B cell (primary cell): ENCODE measurements around the gene ZNF692. TPM values are rescaled to one million over a fixed set of nuclear protein-coding genes. Genes with fewer than 3 reads are reported as not detected.

Experiments used
- ATAC-seq: fragments of 200-7000 bp; cut with Tn5 transposase; one replicate; pipeline ENCODE4 v1.10.0; 2021; ENCODE audit warnings: low read depth, mild to moderate bottlenecking, moderate number of reproducible peaks, moderate library complexity
- CTCF ChIA-PET: fragments of 350-600 bp; sonication (Branson Sonifier 250); formaldehyde crosslinking; loops from one replicate; lab custom pipeline; 2021; ENCODE audit warnings: antibody characterized with exemption, inconsistent platforms; lab: Charles Lee
- POLR2A ChIA-PET: fragments of 350-600 bp; sonication (Branson Sonifier 250); formaldehyde crosslinking; loops from one replicate; lab custom pipeline; 2021; ENCODE audit warnings: antibody characterized with exemption; lab: Charles Lee
- DNase-seq: peaks from one replicate; pipeline ENCODE4 v3.0.0; 2013
- H2AFZ ChIP-seq: 2 replicates; pipeline ENCODE4 v1.6.1; 2012; ENCODE audit warnings: mild to moderate bottlenecking, low read depth, low read length; ENCODE audit not compliant: insufficient read depth, poor library complexity, severe bottlenecking
- H3K27ac ChIP-seq, 2 donors: 1 replicate in 1 of 2; 2 replicates in 1 of 2; pipeline ENCODE4 v1.5.1; 2012 to 2013; ENCODE audit warnings: low read length in 2 of 2, mild to moderate bottlenecking in 2 of 2, moderate library complexity in 1 of 2
- H3K27me3 ChIP-seq, 4 experiments: fragments of 200-600 bp in 1 of 4; sonication (generic) in 1 of 4; replicated peaks in 1 of 4; 1 replicate in 2 of 4; 2 replicates in 2 of 4; pipeline versions ENCODE4 v1.6.1 to v1.7.0; 2013 to 2016; ENCODE audit warnings: low read length in 3 of 4, mild to moderate bottlenecking in 2 of 4, mixed read lengths in 1 of 4, moderate library complexity in 1 of 4; ENCODE audit not compliant: insufficient read depth in 4 of 4, control insufficient read depth in 3 of 4; ENCODE audit errors: control extremely low read depth in 1 of 4
- H3K36me3 ChIP-seq, 2 experiments: replicated peaks in 1 of 2; 1 replicate in 1 of 2; 2 replicates in 1 of 2; pipeline versions ENCODE4 v1.6.1 to v1.7.1; 2013; ENCODE audit warnings: low read length in 1 of 2; ENCODE audit not compliant: insufficient read depth in 2 of 2, control insufficient read depth in 1 of 2; ENCODE audit errors: control extremely low read depth in 1 of 2, extremely low read depth in 1 of 2
- H3K4me1 ChIP-seq, 2 donors: fragments of 200-600 bp in 1 of 2; sonication (generic) in 1 of 2; 1 replicate in 1 of 2; 2 replicates in 1 of 2; pipeline versions ENCODE4 v1.5.1 to v1.6.1; 2013 to 2017; ENCODE audit warnings: low read length in 2 of 2; ENCODE audit not compliant: control insufficient read depth in 2 of 2, insufficient read depth in 2 of 2
- H3K4me2 ChIP-seq: replicated peaks from 2 replicates; pipeline ENCODE3; 2012; ENCODE audit warnings: mild to moderate bottlenecking, low read depth, low read length; ENCODE audit not compliant: poor library complexity, severe bottlenecking
- H3K4me3 ChIP-seq, 5 experiments: fragments of 200-600 bp in 1 of 5; sonication (generic) in 1 of 5; 1 replicate in 3 of 5; 2 replicates in 2 of 5; pipeline versions ENCODE4 v1.5.1 to v1.7.0; 2011 to 2016; ENCODE audit warnings: low read length in 4 of 5, mild to moderate bottlenecking in 4 of 5, low read depth in 2 of 5, control low read depth in 1 of 5, moderate library complexity in 1 of 5; ENCODE audit not compliant: insufficient read depth in 1 of 5; ENCODE audit errors: control extremely low read depth in 1 of 5, extremely low read depth in 1 of 5
- H3K79me2 ChIP-seq: fragments of 200-600 bp; sonication (generic); one replicate; pipeline ENCODE4 v1.6.0; 2016; ENCODE audit warnings: low read length; ENCODE audit not compliant: control insufficient read depth, insufficient read depth
- H3K9ac ChIP-seq: fragments of 200-600 bp; sonication (generic); 2 replicates; pipeline ENCODE4 v1.6.1; 2017; ENCODE audit warnings: mild to moderate bottlenecking, low read length, moderate library complexity
- H3K9me3 ChIP-seq, 3 donors: one replicate each; pipeline versions ENCODE4 v1.6.1 to v1.7.1; 2013; ENCODE audit warnings: low read length in 2 of 3; ENCODE audit not compliant: control insufficient read depth in 2 of 3, insufficient read depth in 1 of 3; ENCODE audit errors: control extremely low read depth in 1 of 3
- H4K20me1 ChIP-seq: 2 replicates; pipeline ENCODE4 v1.6.0; 2012; ENCODE audit warnings: mild to moderate bottlenecking, low read length; ENCODE audit not compliant: insufficient read depth, control insufficient read depth, poor library complexity, severe bottlenecking
- H3K27ac Mint-ChIP-seq: one replicate; pipeline ENCODE4 v1.8.0; 2021; ENCODE audit warnings: mixed read lengths
- H3K27me3 Mint-ChIP-seq: one replicate; pipeline ENCODE4 v1.8.0; 2021; ENCODE audit warnings: mixed read lengths
- H3K4me1 Mint-ChIP-seq: one replicate; pipeline ENCODE4 v1.8.0; 2021; ENCODE audit warnings: mixed read lengths
- H3K4me3 Mint-ChIP-seq: one replicate; pipeline ENCODE4 v1.8.0; 2021; ENCODE audit warnings: mixed read lengths
- H3K9me3 Mint-ChIP-seq: one replicate; pipeline ENCODE4 v1.8.0; 2022; ENCODE audit warnings: mixed read lengths; ENCODE audit not compliant: insufficient read depth
- CTCF ChIP-seq: fragments of 200-600 bp; IDR thresholded peaks from one replicate; pipeline ENCODE4 v1.8.0; 2022; ENCODE audit warnings: antibody characterized with exemption, mild to moderate bottlenecking
- EZH2 ChIP-seq: IDR thresholded peaks from 2 replicates; pipeline ENCODE4 v1.6.1; 2012; ENCODE audit warnings: borderline replicate concordance, low read depth, mild to moderate bottlenecking, moderate library complexity, low read length; ENCODE audit not compliant: insufficient read depth, poor library complexity, severe bottlenecking
- WGBS: methylation state at CpG from one replicate; pipeline ENCODE4 v1.1.5; 2013; ENCODE audit warnings: missing lambda C conversion rate; ENCODE audit not compliant: insufficient coverage; 5-methylcytosine and 5-hydroxymethylcytosine counted together
- intact Hi-C: fragments of 100-400 bp; cut with micrococcal nuclease; formaldehyde crosslinking; loops from one replicate; pipeline ENCODE4 v1.10.0; 2022
- polyA plus RNA-seq: library from polyadenylated mRNA; depleted of rRNA; stranded (reverse); fragments of >200 nt; gene quantifications from 2 replicates; pipeline ENCODE4 v1.2.3, GENCODE V29; 2012
- total RNA-seq, 2 donors: library from RNA; stranded (reverse); fragments of 120-200 nt in 1 of 2; gene quantifications; 1 replicate in 1 of 2; 2 replicates in 1 of 2; pipeline versions ENCODE4 v1.2.3 to v1.2.4, GENCODE V29; 2013 to 2022

ZNF692 gene
- total and polyA plus RNA-seq, 2 donors (not counting 1 experiment from before 2014, with no cell fraction given): 56.9 to 157 TPM

- no peak overlapping the region for H3K4me2 ChIP-seq
- no peaks in the 10 kb centered on the region for H3K9me3 Mint-ChIP-seq
- H3K4me1 Mint-ChIP-seq: no peaks in the 10 kb centered on the region
- no peaks in the 10 kb centered on the region for H3K4me1 ChIP-seq
- ChIA-PET POLR2A (no interaction called here), CTCF (no interaction called here)
- no peak overlapping the region for H2AFZ ChIP-seq
- DNase-seq (no peak), ATAC-seq (no peak)
- H3K27ac ChIP-seq: no peak overlapping the region
- TF ChIP-seq CTCF: no peak
- TF ChIP-seq EZH2: no peak
- H3K27me3 Mint-ChIP-seq: peaks cover 28% of the 10 kb centered on the region
- H3K27ac Mint-ChIP-seq: no peak overlapping the region
- intact Hi-C loops: no loop called here
- H4K20me1 ChIP-seq: no peaks in the 10 kb centered on the region
- peaks cover 0 to 7% (median 1%) of the 10 kb centered on the region in 3 donors for H3K9me3 ChIP-seq
- H3K9ac ChIP-seq: no peak overlapping the region
- no peaks in the 10 kb centered on the region for H3K79me2 ChIP-seq
- 66% methylated on average over 9 of the region's 9 CpGs for WGBS
- no peak overlapping the region for H3K4me3 ChIP-seq
- H3K27me3 ChIP-seq: peaks cover 0 to 18% (median 9%) of the 10 kb centered on the region in 4 experiments
- H3K36me3 ChIP-seq: no peaks in the 10 kb centered on the region
- H3K4me3 Mint-ChIP-seq: no peak overlapping the region
These were observed 38.8 kb upstream of the ZNF692 start for GRCh38 chr1:248897412-248898337.

GRCh38 chr1:248894837-248895236, 36.0 kb upstream of the ZNF692 start:
- DNase-seq (no peak), ATAC-seq (no peak)
- TF ChIP-seq CTCF: no peak
- TF ChIP-seq EZH2: no peak
- H3K4me3 Mint-ChIP-seq: no peak overlapping the region
- ChIA-PET POLR2A (no interaction called here), CTCF (no interaction called here)
- Histone ChIP-seq H3K4me3 (no peak overlapping the region), H3K4me2 (no peak overlapping the region), H3K27ac (no peak overlapping the region), H2AFZ (no peak overlapping the region), H3K79me2 (no peaks in the 10 kb centered on the region), H3K36me3 (no peaks in the 10 kb centered on the region), H3K9ac (no peak overlapping the region), H3K27me3 (peaks cover 0 to 18% (median 6%) of the 10 kb centered on the region in 4 experiments), H4K20me1 (no peaks in the 10 kb centered on the region), H3K4me1 (no peaks in the 10 kb centered on the region), H3K9me3 (peaks cover 0 to 7% (median 1%) of the 10 kb centered on the region in 3 donors)
- peaks cover 33% of the 10 kb centered on the region for H3K27me3 Mint-ChIP-seq
- no peaks in the 10 kb centered on the region for H3K4me1 Mint-ChIP-seq
- intact Hi-C loops: no loop called here
- no peaks in the 10 kb centered on the region for H3K9me3 Mint-ChIP-seq
- H3K27ac Mint-ChIP-seq: no peak overlapping the region
